Endothelial cell of umbilical vein (primary cell): ENCODE results near the gene UNCX. TPM values are rescaled to one million over a fixed set of nuclear protein-coding genes. Genes with fewer than 3 reads are reported as not detected.

ENCODE experiments used
- BruUV-seq: library from RNA; stranded (reverse); fragments of 400-500 nt; replicated peaks from 2 replicates; lab custom pipeline; 2021; lab: Mats Ljungman, UMichigan
- CTCF ChIA-PET: fragments of 300-600, 350-600 bp; sonication (Branson Sonifier 250); formaldehyde crosslinking; loops from one replicate; lab custom pipeline; 2021; ENCODE audit warnings: antibody characterized with exemption, inconsistent platforms; lab: Charles Lee
- POLR2A ChIA-PET: fragments of 300-600, 350-600 bp; sonication (Branson Sonifier 250); formaldehyde crosslinking; loops from one replicate; lab custom pipeline; 2021; ENCODE audit warnings: antibody characterized with exemption, inconsistent platforms; lab: Charles Lee
- DNase-seq: peaks from one replicate; pipeline ENCODE4 v3.0.0-alpha.2; 2011; ENCODE audit warnings: low read depth, low spot score
- FAIRE-seq: peaks from 2 replicates; lab custom pipeline; 2011; peaks lifted over from hg19 to GRCh38; lab: Jason Lieb, UNC
- H2AFZ ChIP-seq: 2 replicates; pipeline ENCODE4 v1.6.0; 2012; ENCODE audit warnings: low read depth, low read length, control low read depth, inconsistent platforms
- H3K27ac ChIP-seq: 2 replicates; pipeline ENCODE4 v1.5.1; 2011; ENCODE audit warnings: low read depth, mild to moderate bottlenecking, control low read depth, low read length, moderate library complexity; ENCODE audit not compliant: insufficient read depth
- H3K27me3 ChIP-seq, 2 experiments: 2 replicates each; pipeline versions ENCODE4 v1.6.0 to v1.6.1; 2011; ENCODE audit warnings: low read length in 2 of 2, mixed read lengths in 1 of 2; ENCODE audit not compliant: control insufficient read depth in 2 of 2, insufficient read depth in 2 of 2
- H3K36me3 ChIP-seq, 2 experiments: 2 replicates in 1 of 2; 3 replicates in 1 of 2; pipeline ENCODE4 v1.5.1; 2011; ENCODE audit warnings: low read length in 2 of 2, mild to moderate bottlenecking in 1 of 2, moderate library complexity in 1 of 2; ENCODE audit not compliant: control insufficient read depth in 2 of 2, insufficient read depth in 2 of 2; ENCODE audit errors: extremely low read depth in 1 of 2
- H3K4me1 ChIP-seq: 3 replicates; pipeline ENCODE4 v1.5.1; 2011; ENCODE audit warnings: mild to moderate bottlenecking, low read length; ENCODE audit not compliant: control insufficient read depth, insufficient read depth; ENCODE audit errors: extremely low read depth
- H3K4me2 ChIP-seq: 2 replicates; pipeline ENCODE4 v1.6.1; 2011; ENCODE audit warnings: low read length, control low read depth, mixed read lengths; ENCODE audit not compliant: insufficient read depth
- H3K4me3 ChIP-seq, 3 experiments: fragments of 200-600 bp in 1 of 3; sonication (generic), shearing (Covaris generic) in 1 of 3; replicated peaks in 1 of 3; 2 replicates each; pipeline ENCODE4 v1.5.1; 2011 to 2016; ENCODE audit warnings: control low read depth in 3 of 3, low read length in 3 of 3, mild to moderate bottlenecking in 2 of 3, inconsistent platforms in 1 of 3, low read depth in 1 of 3, moderate library complexity in 1 of 3; ENCODE audit not compliant: insufficient read depth in 1 of 3
- H3K79me2 ChIP-seq: 2 replicates; pipeline ENCODE4 v1.6.0; 2012; ENCODE audit warnings: low read length, inconsistent platforms; ENCODE audit not compliant: control insufficient read depth, insufficient read depth
- H3K9ac ChIP-seq: replicated peaks from 2 replicates; pipeline ENCODE3; 2011; ENCODE audit warnings: low read length, control low read depth; ENCODE audit not compliant: insufficient read depth; ENCODE audit errors: extremely low read depth
- H3K9me1 ChIP-seq: replicated peaks from 3 replicates; pipeline ENCODE4 v1.6.0; 2011; ENCODE audit warnings: mild to moderate bottlenecking, low read length; ENCODE audit not compliant: control insufficient read depth, insufficient read depth; ENCODE audit errors: extremely low read depth
- H3K9me3 ChIP-seq: replicated peaks from 2 replicates; pipeline ENCODE4 v1.5.1; 2012; ENCODE audit warnings: low read length, inconsistent platforms; ENCODE audit not compliant: control insufficient read depth, insufficient read depth
- H4K20me1 ChIP-seq: replicated peaks from 2 replicates; pipeline ENCODE3; 2011; ENCODE audit warnings: mild to moderate bottlenecking, low read length; ENCODE audit not compliant: control insufficient read depth, insufficient read depth; ENCODE audit errors: extremely low read depth
- CTCF ChIP-seq, 2 donors: IDR thresholded peaks; 1 replicate in 1 of 2; 2 replicates in 1 of 2; pipeline ENCODE4 v1.5.1; 2011; ENCODE audit warnings: low read length in 2 of 2, mild to moderate bottlenecking in 2 of 2, moderate library complexity in 2 of 2, control low read depth in 1 of 2, inconsistent platforms in 1 of 2, low read depth in 1 of 2; ENCODE audit not compliant: insufficient read depth in 1 of 2; ENCODE audit errors: extremely low read depth in 1 of 2
- EZH2 ChIP-seq: IDR thresholded peaks from 2 replicates; pipeline ENCODE4 v1.6.1; 2012; ENCODE audit warnings: borderline replicate concordance, low read depth, mild to moderate bottlenecking, moderate library complexity, low read length, inconsistent platforms; ENCODE audit not compliant: severe bottlenecking
- FOS ChIP-seq: IDR thresholded peaks from 2 replicates; pipeline ENCODE4 v1.6.1; 2011; ENCODE audit warnings: mild to moderate bottlenecking, low read length, moderate library complexity, borderline replicate concordance; ENCODE audit not compliant: insufficient read depth
- GATA2 ChIP-seq: IDR thresholded peaks from 2 replicates; pipeline ENCODE4 v1.7.0; 2011; ENCODE audit warnings: low read depth, mild to moderate bottlenecking, moderate library complexity, mixed read lengths, low read length; ENCODE audit not compliant: insufficient read length, insufficient read depth
- JUN ChIP-seq: IDR thresholded peaks from 2 replicates; pipeline ENCODE4 v1.6.1; 2011; ENCODE audit warnings: borderline replicate concordance, low read depth; ENCODE audit not compliant: insufficient read length, insufficient read depth
- MAX ChIP-seq: IDR thresholded peaks from 2 replicates; pipeline ENCODE4 v1.6.1; 2011; ENCODE audit not compliant: insufficient read depth, insufficient read length
- MYC ChIP-seq: IDR thresholded peaks from one replicate; pipeline ENCODE4 v1.6.1; 2011; ENCODE audit warnings: mild to moderate bottlenecking, low read depth, low read length
- POLR2A ChIP-seq: IDR thresholded peaks from 2 replicates; pipeline ENCODE4 v1.6.1; 2012; ENCODE audit warnings: low read depth, mild to moderate bottlenecking, control low read depth, low read length
- POLR2AphosphoS5 ChIP-seq: IDR thresholded peaks from 2 replicates; pipeline ENCODE4 v1.6.1; 2012; ENCODE audit warnings: low read depth, mild to moderate bottlenecking, control low read depth, low read length, moderate library complexity; ENCODE audit not compliant: insufficient read depth
- dilution Hi-C: fragments of 300-500 bp; cut with MboI; formaldehyde crosslinking; loops from one replicate; pipeline ENCODE4 v1.15.0; 2019; ENCODE audit warnings: low sequenced_read_pairs; ENCODE audit not compliant: extremely low pct_ligation_motif_present
- intact Hi-C: fragments of 100-400 bp; cut with micrococcal nuclease; formaldehyde crosslinking; loops from one replicate; pipeline ENCODE4 v1.10.0; 2022
- polyA plus RNA-seq, 4 experiments: library from polyadenylated mRNA; depleted of rRNA in 3 of 4; stranded (reverse) in 3 of 4; unstranded in 1 of 4; fragments of >200 nt; gene quantifications; 2 replicates each; pipeline versions ENCODE4 v1.2.1 to v1.2.3, GENCODE V29; 2011 to 2012; ENCODE audit warnings: missing spikeins in 1 of 4
- total RNA-seq: library from RNA; stranded (reverse); gene quantifications from 2 replicates; pipeline ENCODE4 v1.2.3, GENCODE V29; 2021

UNCX gene
- total and polyA plus RNA-seq, 2 donors (not counting 3 experiments of a cell fraction or from before 2014, with no cell fraction given), result not detected

GRCh38 chr7:1225030-1225429 is 7.6 kb upstream of the UNCX start:
- H3K79me2 ChIP-seq, result no peaks in the 10 kb centered on the region
- H4K20me1 ChIP-seq, result no peaks in the 10 kb centered on the region
- H3K4me3 ChIP-seq, result no peak overlapping the region
- no peak overlapping the region for H2AFZ ChIP-seq
- DNase-seq (no peak), FAIRE-seq (no peak)
- BruUV-seq, result no TSS peak
- no peaks in the 10 kb centered on the region for H3K9me1 ChIP-seq
- H3K9ac ChIP-seq, result no peak overlapping the region
- TF ChIP-seq GATA2 (no peak), MAX (no peak), FOS (no peak), EZH2 (no peak), POLR2AphosphoS5 (no peak), POLR2A (no peak), JUN (no peak), CTCF (IDR thresholded peaks at IDR 0.05; ENCODE audit: extremely low read depth in 1 of 2, insufficient read depth in 1 of 2, low read depth in 1 of 2, low read length in 2 of 2) (no peak), MYC (no peak)
- H3K4me2 ChIP-seq, result no peak overlapping the region
- H3K27ac ChIP-seq, result no peak overlapping the region
- no peaks in the 10 kb centered on the region for H3K4me1 ChIP-seq
- ChIA-PET POLR2A (no interaction called here), CTCF (interaction anchor here (1.1 to 3.1 kb wide), 10 partner anchors 9 to 249 kb away, joined by 3 to 30 read pairs (median 8); no protein-coding TSS in a partner anchor)
- intact Hi-C loops (loop anchor here (1.0 to 5.0 kb wide), 2 partner anchors 188 to 207 kb away; no protein-coding TSS in a partner anchor), dilution Hi-C loops (no loop called here)
- H3K9me3 ChIP-seq, result no peaks in the 10 kb centered on the region
- no peaks in the 10 kb centered on the region for H3K36me3 ChIP-seq
- peaks cover 58 to 81% of the 10 kb centered on the region in 2 experiments for H3K27me3 ChIP-seq
